Amygdala (tissue), 56 donors: ENCODE results near the gene FGF21.
"Not testable (repeated sequence)": the region's sequence is repeated elsewhere in the genome, so short reads cannot be mapped to it uniquely, and the experiment has no call there.

ENCODE experiments used
- DNase-seq, 56 donors: peaks; one replicate each; lab custom pipeline; 2025; lab: John Stamatoyannopoulos, UW

The FGF21 gene

DNA sequence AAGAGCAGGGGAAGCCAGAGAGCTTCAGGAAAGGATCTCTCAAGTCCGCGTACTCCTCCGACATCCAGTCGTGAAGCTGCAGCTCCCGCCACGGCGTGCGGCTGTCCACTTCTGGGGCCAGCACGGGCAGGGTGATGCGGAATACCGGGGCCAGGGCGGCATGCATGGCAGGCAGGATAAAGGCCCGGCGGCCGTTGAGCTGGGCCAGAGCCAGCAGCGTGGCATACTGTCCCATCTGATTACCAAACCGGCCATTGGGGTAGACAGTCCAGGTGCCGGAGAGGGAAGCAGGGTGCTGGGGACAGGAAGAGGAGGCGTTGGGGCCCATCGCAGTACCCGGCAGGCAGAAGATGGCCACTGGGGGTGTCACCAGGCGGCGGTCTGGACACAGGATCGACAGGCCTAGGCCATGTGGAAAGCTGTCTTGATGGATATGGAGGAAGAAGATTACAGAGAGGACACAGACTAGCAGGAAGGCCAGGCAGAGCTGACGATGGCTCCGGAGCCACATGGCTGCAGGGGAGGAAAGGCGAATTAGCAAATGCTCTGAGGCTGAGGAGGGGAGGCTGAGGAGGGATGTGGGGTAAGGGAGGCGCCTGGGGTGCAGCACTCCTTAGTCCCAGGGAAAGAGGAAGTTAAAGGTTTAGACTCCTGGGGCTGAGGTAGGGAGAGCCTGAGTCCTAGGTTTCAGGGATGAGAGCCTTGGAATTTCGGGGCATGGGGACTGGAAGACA, 4.4 kb upstream of the FGF21 start:
- DNase-seq = no peak

DNA sequence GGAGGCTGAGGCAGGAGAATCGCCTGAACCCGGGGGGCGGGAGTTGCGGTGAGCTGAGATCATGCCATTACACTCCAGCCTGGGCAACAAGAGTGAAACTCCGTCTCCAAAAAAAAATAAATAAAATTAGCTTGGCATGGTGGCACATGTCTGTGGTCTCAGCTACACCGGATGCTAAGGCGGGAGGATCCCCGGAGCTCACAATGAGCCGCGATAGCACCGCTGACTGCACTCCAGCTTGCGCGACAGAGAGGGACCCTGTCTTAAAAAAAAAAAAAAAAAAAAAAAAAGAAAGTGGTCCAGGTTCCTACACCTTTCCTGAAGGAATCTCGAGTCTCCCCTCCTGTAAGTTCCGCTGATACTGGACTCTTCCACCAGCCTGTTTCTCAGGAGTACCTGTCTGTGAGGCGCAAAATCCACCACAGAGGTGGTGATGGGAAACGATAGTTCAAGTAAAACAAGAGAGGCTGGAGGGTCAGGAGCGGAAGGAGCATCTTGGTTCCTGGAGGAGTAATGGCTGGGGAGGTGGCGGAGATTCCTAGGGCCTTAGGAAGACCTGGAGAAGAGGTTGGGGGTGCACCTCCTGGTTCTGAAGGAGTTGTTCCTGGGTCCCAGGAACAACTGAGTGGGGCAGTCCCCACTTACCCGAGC, 3.4 kb upstream of the FGF21 start:
- DNase-seq = no peak

DNA sequence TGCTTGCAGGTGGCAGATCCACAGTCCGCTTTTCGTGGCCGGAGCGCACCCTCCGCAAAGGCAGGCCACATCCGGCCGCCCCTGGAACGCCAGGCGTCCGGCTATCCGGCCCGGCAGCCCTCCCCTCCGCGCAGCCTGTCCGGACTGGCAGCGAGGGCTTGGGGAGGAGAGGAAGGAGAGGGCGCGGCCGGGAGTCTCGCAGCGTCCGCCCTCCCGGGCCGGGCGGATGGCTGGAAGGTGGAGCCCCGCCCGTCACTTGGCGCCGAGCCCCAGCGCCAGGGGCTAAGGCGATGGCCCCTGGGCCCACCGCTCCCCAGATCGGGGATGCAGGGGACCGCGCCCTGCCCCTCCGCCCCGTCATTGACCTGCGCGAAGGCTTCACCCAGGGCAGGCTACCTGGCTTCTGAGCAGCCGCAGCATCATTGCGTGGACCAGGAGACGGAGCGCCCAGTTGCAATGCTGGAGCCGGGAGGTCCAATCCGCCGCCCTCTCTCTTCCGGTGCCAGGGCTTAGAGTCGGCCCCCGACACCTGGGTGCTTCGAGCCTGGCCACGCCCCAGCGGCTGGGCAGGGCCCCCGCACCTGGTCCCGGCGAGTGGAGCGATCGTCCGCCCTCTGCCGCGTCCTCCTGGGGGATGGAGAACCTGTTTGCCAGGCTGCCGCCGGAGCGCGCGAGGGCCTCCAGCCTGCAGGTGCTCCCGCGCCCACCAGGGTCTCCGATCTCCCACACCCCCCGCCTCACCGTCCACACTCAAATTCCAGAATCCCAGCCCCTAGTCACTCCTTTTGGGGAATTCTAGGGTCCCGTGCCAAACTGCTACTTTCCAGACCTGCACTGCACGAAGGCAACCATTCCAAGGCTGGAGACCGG, 2.6 kb upstream of the FGF21 start, which contains the start of gene FUT1:
Gene FUT1 (minus strand): TSS at position 146 of the 870 bp plus-strand sequence. CDS start 1,360 bp downstream, outside the sequence.
- DNase-seq = peak in 2 of 56 donors; percentile 15 to 24

DNA sequence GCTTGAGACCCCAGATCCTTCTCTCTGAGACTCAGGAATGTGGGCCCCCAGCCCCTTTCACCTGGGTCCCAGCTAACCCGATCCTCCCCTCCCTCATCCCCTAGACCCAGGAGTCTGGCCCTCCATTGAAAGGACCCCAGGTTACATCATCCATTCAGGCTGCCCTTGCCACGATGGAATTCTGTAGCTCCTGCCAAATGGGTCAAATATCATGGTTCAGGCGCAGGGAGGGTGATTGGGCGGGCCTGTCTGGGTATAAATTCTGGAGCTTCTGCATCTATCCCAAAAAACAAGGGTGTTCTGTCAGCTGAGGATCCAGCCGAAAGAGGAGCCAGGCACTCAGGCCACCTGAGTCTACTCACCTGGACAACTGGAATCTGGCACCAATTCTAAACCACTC, 463 bp downstream of the FGF21 start:
- no peak for DNase-seq

DNA sequence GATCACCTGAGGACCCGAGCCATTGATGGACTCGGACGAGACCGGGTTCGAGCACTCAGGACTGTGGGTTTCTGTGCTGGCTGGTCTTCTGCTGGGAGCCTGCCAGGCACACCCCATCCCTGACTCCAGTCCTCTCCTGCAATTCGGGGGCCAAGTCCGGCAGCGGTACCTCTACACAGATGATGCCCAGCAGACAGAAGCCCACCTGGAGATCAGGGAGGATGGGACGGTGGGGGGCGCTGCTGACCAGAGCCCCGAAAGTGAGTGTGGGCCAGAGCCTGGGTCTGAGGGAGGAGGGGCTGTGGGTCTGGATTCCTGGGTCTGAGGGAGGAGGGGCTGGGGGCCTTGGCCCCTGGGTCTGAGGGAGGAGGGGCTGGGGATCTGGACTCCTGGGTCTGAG, 888 bp downstream of the FGF21 start:
- DNase-seq = no peak

GRCh38 chr19:48756686-48757085, 1.4 kb downstream of the FGF21 start:
- no peak for DNase-seq

DNA sequence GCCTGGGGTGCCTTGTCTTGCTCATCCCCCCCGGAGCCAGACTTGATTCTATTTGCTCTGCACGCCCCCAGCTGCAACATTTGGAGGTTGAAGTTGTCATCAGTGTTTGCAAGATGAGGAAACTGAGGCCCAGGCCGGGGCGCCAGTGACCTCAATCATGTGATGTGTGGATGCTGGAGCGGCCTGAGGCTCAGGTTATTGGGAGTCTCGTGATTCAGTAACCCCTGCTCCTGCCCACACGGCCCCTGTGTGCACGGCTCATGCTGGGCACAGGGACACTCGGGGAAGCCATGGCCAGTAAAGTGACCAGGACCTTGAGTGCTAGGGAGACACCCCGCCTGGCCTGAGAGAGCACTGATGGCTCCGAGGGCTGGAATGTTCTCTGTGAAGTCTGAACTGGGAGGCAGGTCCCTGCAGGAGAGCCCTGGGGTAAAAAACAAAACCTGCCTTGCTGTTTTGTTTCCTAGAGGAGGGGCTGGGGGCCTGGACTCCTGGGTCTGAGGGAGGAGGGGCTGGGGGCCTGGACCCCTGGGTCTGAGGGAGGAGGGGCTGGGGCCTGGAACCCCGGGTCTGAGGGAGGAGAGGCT, 1.9 kb downstream of the FGF21 start:
- DNase-seq = no peak

- DNase-seq = no peak
These were observed 2.4 kb downstream of the FGF21 start for GRCh38 chr19:48757741-48758144.

- no peak for DNase-seq
These were observed 5.3 kb downstream of the FGF21 start for GRCh38 chr19:48760504-48761205.

DNA sequence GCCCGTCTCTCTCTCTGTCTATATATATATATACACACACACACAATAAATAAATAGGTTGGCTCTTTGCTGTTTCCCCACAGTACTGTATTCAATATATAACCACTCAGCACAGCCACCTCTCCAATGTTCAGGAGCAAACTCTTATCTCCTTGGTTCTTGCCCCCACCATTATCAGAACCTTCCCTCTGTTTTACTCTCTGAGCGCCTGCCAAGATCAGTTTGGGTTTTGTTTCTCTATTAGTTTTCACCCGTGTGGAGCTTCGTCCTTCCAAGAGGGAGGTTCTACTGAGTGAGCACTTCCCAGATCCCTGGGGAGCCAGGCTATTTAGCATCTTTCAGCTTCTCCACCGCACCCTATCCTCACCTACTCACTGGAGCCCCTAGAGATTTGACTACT, 10.5 kb downstream of the FGF21 start:
- not testable (repeated sequence) for DNase-seq

GRCh38 chr19:48768171-48768753, 12.9 kb downstream of the FGF21 start:
- not testable (repeated sequence) for DNase-seq

GRCh38 chr19:48768994-48769713, 13.8 kb downstream of the FGF21 start:
- no peak for DNase-seq

GRCh38 chr19:48770266-48770665, 14.9 kb downstream of the FGF21 start:
- DNase-seq = no peak

DNA sequence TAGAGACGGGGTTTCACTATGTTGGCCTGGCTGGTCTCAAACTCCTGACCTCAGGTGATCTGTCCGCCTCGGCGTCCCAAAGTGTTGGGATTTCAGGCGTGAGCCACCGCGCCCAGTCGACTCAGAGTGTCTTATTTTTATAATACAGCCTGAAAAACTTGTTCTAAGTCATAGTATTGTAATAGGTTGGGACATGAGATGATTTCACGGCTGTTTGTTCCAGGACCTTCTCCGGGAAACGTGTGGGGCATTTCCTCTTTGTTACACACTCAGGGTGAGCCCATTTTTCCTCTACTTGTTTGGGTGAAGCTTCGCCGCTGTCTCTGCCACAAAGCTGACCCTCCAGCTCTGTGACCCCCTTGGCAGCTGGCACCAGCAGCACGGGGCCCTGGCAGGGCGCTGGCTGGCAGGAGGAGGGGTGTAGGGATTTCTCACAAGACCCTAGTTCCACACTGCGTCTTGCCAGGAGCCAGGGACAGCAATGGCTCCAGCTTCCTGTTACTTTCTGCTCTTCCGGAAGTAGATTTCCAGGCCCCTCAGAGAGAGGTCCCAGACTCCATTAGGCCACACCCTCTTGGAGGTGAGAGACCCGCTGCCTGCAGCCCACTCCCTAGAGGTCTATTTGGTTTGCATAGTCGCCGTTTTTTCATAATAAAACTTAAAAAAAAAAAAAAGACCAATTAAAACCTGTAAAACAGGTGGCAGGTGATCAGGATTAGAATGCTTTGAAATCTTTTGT, 15.6 kb downstream of the FGF21 start:
- no peak for DNase-seq

GRCh38 chr19:48772503-48772953, 17.2 kb downstream of the FGF21 start:
- DNase-seq = no peak

DNA sequence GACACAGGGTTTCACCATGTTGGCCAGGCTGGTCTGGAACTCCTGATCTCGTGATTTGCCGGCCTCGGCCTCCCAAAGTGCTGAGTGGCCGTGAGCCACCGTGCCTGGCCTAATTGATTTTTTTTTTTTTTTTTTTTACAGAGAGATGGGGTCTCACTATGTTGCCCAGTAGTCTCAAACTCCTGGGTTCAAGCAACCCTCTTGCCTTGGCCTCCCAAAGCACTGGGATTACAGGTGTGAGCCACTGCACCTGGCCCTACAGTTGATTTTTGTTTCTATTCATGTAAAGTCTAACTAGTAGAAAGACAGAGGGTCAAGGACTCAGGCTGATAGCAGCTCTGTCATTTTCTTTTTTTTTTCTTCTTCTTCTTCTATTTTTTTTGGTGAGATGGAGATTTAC, 21.8 kb downstream of the FGF21 start:
- DNase-seq = no peak

- no peak for DNase-seq
These were observed 22.4 kb downstream of the FGF21 start for GRCh38 chr19:48777720-48778119.

DNA sequence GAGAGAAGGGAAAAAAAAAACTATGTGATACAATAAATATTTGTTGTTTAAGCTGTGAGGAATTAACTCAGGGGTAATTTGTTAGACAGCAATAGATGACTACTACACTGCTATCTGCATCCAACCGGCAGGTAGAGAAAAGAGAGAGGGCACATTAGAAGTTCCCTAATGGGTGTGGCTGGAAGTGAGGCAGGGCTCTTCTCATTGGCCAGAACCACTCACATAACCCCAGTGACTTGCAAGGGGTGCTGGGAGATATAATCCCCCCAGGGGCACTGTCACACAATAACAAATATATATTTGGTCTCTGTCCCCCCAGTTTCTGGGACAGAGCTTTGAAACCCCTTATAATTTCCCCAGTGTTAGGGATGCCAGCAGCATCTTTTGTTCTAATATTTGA, 24.3 kb downstream of the FGF21 start:
- DNase-seq = no peak
